Measurements from ENCODE around the gene ACOT9.
"Not testable (repeated sequence)": the region's sequence is repeated elsewhere in the genome, so short reads cannot be mapped to it uniquely, and the experiment has no call there.

ACOT9 gene

GRCh38 chrX:23742697-23743622 is at the start of gene ACOT9:
ACOT9 (minus strand) TSS chrX:23743276; CDS start chrX:23743144, 132 bp downstream.
- DNase-seq = peak; percentile 53

- DNase-seq = no peak
These were observed 47.0 kb upstream of the ACOT9 start for GRCh38 chrX:23790155-23790497.

- no peak for DNase-seq
These were observed 46.5 kb upstream of the ACOT9 start for GRCh38 chrX:23789386-23790154.

- no peak for DNase-seq
These were observed 45.9 kb upstream of the ACOT9 start for GRCh38 chrX:23788946-23789345.

GRCh38 chrX:23788521-23788920 is 45.4 kb upstream of the ACOT9 start:
- no peak for DNase-seq

GRCh38 chrX:23787745-23788118 is 44.7 kb upstream of the ACOT9 start:
- DNase-seq = no peak

- no peak for DNase-seq
These were observed 43.3 kb upstream of the ACOT9 start for GRCh38 chrX:23786268-23786815.

- DNase-seq = no peak
These were observed 42.5 kb upstream of the ACOT9 start for GRCh38 chrX:23785580-23785979.

GRCh38 chrX:23784470-23785331 is 41.6 kb upstream of the ACOT9 start:
- no peak for DNase-seq

- DNase-seq = no peak
These were observed 40.8 kb upstream of the ACOT9 start for GRCh38 chrX:23783589-23784469.

- peak; percentile 87 for DNase-seq
These were observed 40.0 kb upstream of the ACOT9 start, which contains the start of gene SAT1 for GRCh38 chrX:23782863-23783588. SAT1 (plus strand) TSS chrX:23783173; CDS start chrX:23783352, 179 bp downstream.

GRCh38 chrX:23782455-23782854 is 39.4 kb upstream of the ACOT9 start:
- DNase-seq = no peak

GRCh38 chrX:23779025-23779424 is 35.9 kb upstream of the ACOT9 start:
- no peak for DNase-seq

- no peak for DNase-seq
These were observed 33.3 kb upstream of the ACOT9 start for GRCh38 chrX:23776363-23776762.

- DNase-seq = no peak
These were observed 30.6 kb upstream of the ACOT9 start for GRCh38 chrX:23773601-23774175.

GRCh38 chrX:23771086-23771485 is 28.0 kb upstream of the ACOT9 start:
- DNase-seq = not testable (repeated sequence)

- DNase-seq = no peak
These were observed 27.1 kb upstream of the ACOT9 start for GRCh38 chrX:23770142-23770541.

- no peak for DNase-seq
These were observed 23.8 kb upstream of the ACOT9 start for GRCh38 chrX:23766650-23767551.

- DNase-seq = no peak
These were observed 22.8 kb upstream of the ACOT9 start for GRCh38 chrX:23765868-23766267.

Data from stimulated activated CD4-positive, alpha-beta T cell treated with anti-CD3 and anti-CD28 coated beads, Interleukin-12 subunit alpha, Interleukin-12 subunit beta, amount 100 ng/mL, for 4 hours (primary cell).